PC-9 (cell line): Measurements from ENCODE around the gene EML6. TPM values are rescaled to one million over a fixed set of nuclear protein-coding genes. Genes with fewer than 3 reads are reported as not detected.

ENCODE experiments used
- BruUV-seq: library from RNA; stranded (reverse); fragments of 400-500 nt; replicated peaks from 2 replicates; lab custom pipeline; 2021; lab: Mats Ljungman, UMichigan
- CTCF ChIA-PET: fragments of 300-600 bp; sonication (Branson Sonifier 250); formaldehyde crosslinking; loops from one replicate; lab custom pipeline; 2022; ENCODE audit warnings: antibody characterized with exemption; lab: Charles Lee
- POLR2A ChIA-PET: fragments of 300-600 bp; sonication (Branson Sonifier 250); formaldehyde crosslinking; loops from one replicate; lab custom pipeline; 2022; ENCODE audit warnings: antibody characterized with exemption; ENCODE audit not compliant: unreplicated experiment; lab: Charles Lee
- DNase-seq, 2 experiments: peaks; one replicate each; pipeline versions ENCODE4 v3.0.0 to v3.0.0-alpha.2; 2015 to 2022; ENCODE audit warnings: mixed read lengths in 1 of 2
- H2AFZ ChIP-seq: fragments of 200-600 bp; sonication (generic); 2 replicates; pipeline ENCODE4 v1.8.1; 2017; ENCODE audit warnings: antibody characterized with exemption
- H3F3A ChIP-seq: fragments of 200-600 bp; sonication (generic); 2 replicates; pipeline ENCODE4 v1.8.1; 2017; ENCODE audit warnings: antibody characterized with exemption, mild to moderate bottlenecking, low read depth; ENCODE audit not compliant: insufficient read depth
- H3K27ac ChIP-seq: fragments of 200-600 bp; sonication (generic); 2 replicates; pipeline ENCODE4 v1.6.1; 2016; ENCODE audit warnings: mixed run types
- H3K27me3 ChIP-seq: fragments of 200-600 bp; sonication (generic); 2 replicates; pipeline ENCODE4 v1.6.1; 2016; ENCODE audit warnings: low read depth, mixed run types; ENCODE audit not compliant: insufficient read depth
- H3K36me3 ChIP-seq: fragments of 200-600 bp; sonication (generic); 2 replicates; pipeline ENCODE4 v1.6.1; 2016; ENCODE audit warnings: low read depth, mixed run types
- H3K4me1 ChIP-seq: fragments of 200-600 bp; sonication (generic); replicated peaks from 2 replicates; pipeline ENCODE4 v1.6.1; 2016; ENCODE audit warnings: mixed run types; ENCODE audit not compliant: insufficient read depth
- H3K4me2 ChIP-seq: fragments of 200-600 bp; sonication (generic); 2 replicates; pipeline ENCODE4 v1.6.1; 2017; ENCODE audit warnings: mixed run types
- H3K4me3 ChIP-seq: fragments of 200-600 bp; sonication (generic); 2 replicates; pipeline ENCODE4 v1.6.1; 2016; ENCODE audit warnings: mixed run types
- H3K79me2 ChIP-seq: fragments of 200-600 bp; sonication (generic); 2 replicates; pipeline ENCODE4 v1.6.1; 2017; ENCODE audit warnings: low read depth, mixed run types
- H3K9me2 ChIP-seq: fragments of 200-600 bp; sonication (generic); 2 replicates; pipeline ENCODE4 v1.8.1; 2017; ENCODE audit warnings: mild to moderate bottlenecking; ENCODE audit not compliant: insufficient read depth
- H3K9me3 ChIP-seq: fragments of 200-600 bp; sonication (generic); 2 replicates; pipeline ENCODE4 v1.8.1; 2016; ENCODE audit warnings: low read depth; ENCODE audit not compliant: insufficient read depth
- H4K20me1 ChIP-seq: fragments of 200-600 bp; sonication (generic); 2 replicates; pipeline ENCODE4 v1.8.1; 2017; ENCODE audit not compliant: insufficient read depth
- CTCF ChIP-seq: fragments of 200-600 bp; sonication (generic); conservative IDR thresholded peaks from 2 replicates; pipeline ENCODE4 v1.6.1; 2017; ENCODE audit warnings: mixed run types, antibody characterized with exemption, mild to moderate bottlenecking, moderate library complexity
- EZH2 ChIP-seq: fragments of 200-600 bp; sonication (generic); IDR thresholded peaks from 2 replicates; pipeline ENCODE4 v1.8.0; 2017; ENCODE audit warnings: antibody characterized with exemption, low read depth
- intact Hi-C: fragments of 100-400 bp; cut with micrococcal nuclease; formaldehyde crosslinking; loops from one replicate; pipeline ENCODE4 v1.10.0; 2022; ENCODE audit not compliant: unreplicated experiment
- total RNA-seq: library from RNA; stranded (reverse); gene quantifications from 2 replicates; pipeline ENCODE4 v1.2.3, GENCODE V29; 2021

EML6 gene
- total RNA-seq, 1 experiment from 2014 or later = 3.7 TPM

- DNase-seq = no peak
- Histone ChIP-seq H3K9me2 (no peaks in the 10 kb centered on the region), H3K36me3 (peaks cover 11% of the 10 kb centered on the region; the same call in 1 of the 2 replicates), H3K4me2 (no peak overlapping the region), H3F3A (no peaks in the 10 kb centered on the region), H3K27ac (no peak overlapping the region), H4K20me1 (no peaks in the 10 kb centered on the region), H3K79me2 (no peaks in the 10 kb centered on the region), H3K4me1 (no peaks in the 10 kb centered on the region), H3K4me3 (no peak overlapping the region), H3K9me3 (peaks cover 8% of the 10 kb centered on the region; the same call in 1 of the 2 replicates), H3K27me3 (no peaks in the 10 kb centered on the region), H2AFZ (no peak overlapping the region)
- POLR2A ChIA-PET = no interaction called here
- no peak for TF ChIP-seq CTCF
- TF ChIP-seq EZH2 = no peak
- intact Hi-C loops = no loop called here
- CTCF ChIA-PET = no interaction called here
- no TSS peak for BruUV-seq
Measured at GRCh38 chr2:54925022-54925421, 201.6 kb downstream of the EML6 start.

- Histone ChIP-seq H3F3A (no peaks in the 10 kb centered on the region), H4K20me1 (no peaks in the 10 kb centered on the region), H3K27me3 (no peaks in the 10 kb centered on the region), H3K4me1 (no peaks in the 10 kb centered on the region), H3K4me3 (no peak overlapping the region), H3K9me2 (no peaks in the 10 kb centered on the region), H3K9me3 (no peaks in the 10 kb centered on the region; the same call in 1 of the 2 replicates), H2AFZ (no peak overlapping the region), H3K36me3 (no peaks in the 10 kb centered on the region), H3K4me2 (no peak overlapping the region), H3K27ac (no peak overlapping the region), H3K79me2 (no peaks in the 10 kb centered on the region)
- TF ChIP-seq CTCF = no peak
- TF ChIP-seq EZH2 = no peak
- intact Hi-C loops = no loop called here
- no TSS peak for BruUV-seq
- ChIA-PET CTCF (no interaction called here), POLR2A (no interaction called here)
- no peak for DNase-seq
Measured at GRCh38 chr2:54927085-54927750, 203.8 kb downstream of the EML6 start.

- no peak overlapping the region for H3K27ac ChIP-seq
- CTCF ChIA-PET = no interaction called here
- BruUV-seq = no TSS peak
- no peaks in the 10 kb centered on the region for H3K79me2 ChIP-seq
- no peak overlapping the region for H3K4me2 ChIP-seq
- H3K4me1 ChIP-seq = no peaks in the 10 kb centered on the region
- H3K4me3 ChIP-seq = no peak overlapping the region
- no peaks in the 10 kb centered on the region for H3K27me3 ChIP-seq
- H3K9me3 ChIP-seq = no peaks in the 10 kb centered on the region
- no peak for DNase-seq
- intact Hi-C loops = no loop called here
- TF ChIP-seq EZH2 = no peak
- TF ChIP-seq CTCF = no peak
- no peak overlapping the region for H2AFZ ChIP-seq
- no peaks in the 10 kb centered on the region for H3K36me3 ChIP-seq
- H4K20me1 ChIP-seq = no peaks in the 10 kb centered on the region
- POLR2A ChIA-PET = no interaction called here
- no peaks in the 10 kb centered on the region for H3F3A ChIP-seq
- H3K9me2 ChIP-seq = no peaks in the 10 kb centered on the region
Measured at GRCh38 chr2:54927751-54928615, 204.5 kb downstream of the EML6 start.
